Astrocyte (in vitro differentiated cells and primary cell): ENCODE measurements around the gene SMTN. TPM values are rescaled to one million over a fixed set of nuclear protein-coding genes. Genes with fewer than 3 reads are reported as not detected.
"Not testable (repeated sequence)": the region's sequence is repeated elsewhere in the genome, so short reads cannot be mapped to it uniquely, and the experiment has no call there.

Source experiments
- DNase-seq: peaks from one replicate; pipeline ENCODE4 v3.0.0-alpha.2; 2010; ENCODE audit warnings: low read depth
- FAIRE-seq: peaks from 2 replicates; lab custom pipeline; 2011; peaks lifted over from hg19 to GRCh38; lab: Jason Lieb, UNC
- H2AFZ ChIP-seq: 2 replicates; pipeline ENCODE4 v1.6.0; 2012; ENCODE audit warnings: low read depth, low read length, inconsistent platforms
- H3K27ac ChIP-seq: 2 replicates; pipeline ENCODE4 v1.5.1; 2011; ENCODE audit warnings: low read depth, low read length, inconsistent platforms
- H3K27me3 ChIP-seq: 2 replicates; pipeline ENCODE4 v1.6.0; 2011; ENCODE audit warnings: low read length, inconsistent platforms; ENCODE audit not compliant: insufficient read depth
- H3K36me3 ChIP-seq: 2 replicates; pipeline ENCODE4 v1.5.1; 2011; ENCODE audit warnings: low read length, inconsistent platforms; ENCODE audit not compliant: insufficient read depth
- H3K4me1 ChIP-seq: 2 replicates; pipeline ENCODE4 v1.5.1; 2011; ENCODE audit warnings: low read length, inconsistent platforms; ENCODE audit not compliant: insufficient read depth
- H3K4me2 ChIP-seq: 2 replicates; pipeline ENCODE4 v1.6.0; 2012; ENCODE audit warnings: low read length, inconsistent platforms
- H3K4me3 ChIP-seq: 2 replicates; pipeline ENCODE4 v1.5.1; 2011; ENCODE audit warnings: low read depth, mild to moderate bottlenecking, low read length, inconsistent platforms; ENCODE audit not compliant: insufficient read depth
- H3K79me2 ChIP-seq: 2 replicates; pipeline ENCODE4 v1.6.0; 2012; ENCODE audit warnings: mild to moderate bottlenecking, low read length, inconsistent platforms; ENCODE audit not compliant: insufficient read depth
- H3K9ac ChIP-seq: 2 replicates; pipeline ENCODE4 v1.6.0; 2012; ENCODE audit warnings: mild to moderate bottlenecking, low read length, inconsistent platforms
- H3K9me3 ChIP-seq: 2 replicates; pipeline ENCODE4 v1.5.1; 2012; ENCODE audit warnings: low read depth, mild to moderate bottlenecking, low read length, inconsistent platforms; ENCODE audit not compliant: insufficient read depth
- H4K20me1 ChIP-seq: 2 replicates; pipeline ENCODE4 v1.6.0; 2012; ENCODE audit warnings: low read length, inconsistent platforms; ENCODE audit not compliant: insufficient read depth
- H3K27ac Mint-ChIP-seq: one replicate; pipeline ENCODE4 v1.8.0; 2021; ENCODE audit warnings: mild to moderate bottlenecking, mixed read lengths; ENCODE audit not compliant: unreplicated experiment
- H3K27me3 Mint-ChIP-seq: one replicate; pipeline ENCODE4 v1.8.0; 2021; ENCODE audit warnings: low read depth, mixed read lengths; ENCODE audit not compliant: unreplicated experiment
- H3K36me3 Mint-ChIP-seq: one replicate; pipeline ENCODE4 v1.8.0; 2021; ENCODE audit warnings: low read depth, mixed read lengths; ENCODE audit not compliant: unreplicated experiment
- H3K4me1 Mint-ChIP-seq: one replicate; pipeline ENCODE4 v1.8.0; 2021; ENCODE audit warnings: low read depth, mixed read lengths; ENCODE audit not compliant: unreplicated experiment
- H3K4me3 Mint-ChIP-seq: one replicate; pipeline ENCODE4 v1.8.0; 2021; ENCODE audit warnings: mild to moderate bottlenecking, moderate library complexity, mixed read lengths; ENCODE audit not compliant: unreplicated experiment
- H3K9me3 Mint-ChIP-seq: one replicate; pipeline ENCODE4 v1.8.0; 2021; ENCODE audit warnings: mild to moderate bottlenecking, mixed read lengths; ENCODE audit not compliant: unreplicated experiment
- EZH2 ChIP-seq: IDR thresholded peaks from 2 replicates; pipeline ENCODE4 v1.6.1; 2012; ENCODE audit warnings: mild to moderate bottlenecking, low read length, inconsistent platforms; ENCODE audit not compliant: insufficient read depth
- total RNA-seq: library from RNA; stranded (reverse); gene quantifications from 2 replicates; pipeline ENCODE4 v1.2.1, GENCODE V29; 2021
- TF ChIP-seq, protein P1 (sequence below): IDR thresholded peaks from 2 replicates; pipeline ENCODE4 v1.5.1; 2011; ENCODE audit warnings: low read depth, mild to moderate bottlenecking, inconsistent platforms, low read length, moderate library complexity; ENCODE audit not compliant: insufficient read depth

Gene SMTN
- total RNA-seq, 1 donor from 2014 or later = 98.9 TPM

DNA sequence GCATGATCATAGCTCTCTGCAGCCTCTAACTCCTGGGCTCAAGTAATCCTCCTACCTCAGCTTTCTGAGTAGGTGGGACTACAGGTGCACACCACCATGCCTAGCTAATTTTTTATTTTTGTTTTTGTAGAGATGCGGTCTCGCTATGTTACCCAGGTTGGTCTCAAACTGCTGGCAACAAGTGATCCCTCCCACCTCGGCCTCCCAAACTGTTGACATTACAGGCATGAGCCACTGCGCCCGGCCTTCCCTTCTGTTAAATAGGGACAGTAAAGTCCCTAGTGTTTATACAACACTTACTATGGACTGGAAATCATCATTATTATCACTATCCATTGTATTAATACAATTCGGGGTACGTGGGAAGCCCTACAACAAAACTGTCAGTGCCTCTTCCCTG lies 13.6 kb downstream of the SMTN start:
- H3K4me2 ChIP-seq = no peak overlapping the region
- Mint-ChIP-seq H3K36me3 (peaks cover 29% of the 10 kb centered on the region), H3K27ac (no peak overlapping the region), H3K27me3 (no peaks in the 10 kb centered on the region), H3K4me3 (no peak overlapping the region), H3K9me3 (no peaks in the 10 kb centered on the region), H3K4me1 (no peaks in the 10 kb centered on the region)
- H3K27ac ChIP-seq = no peak overlapping the region
- FAIRE-seq (no peak), DNase-seq (no peak)
- no peak overlapping the region for H2AFZ ChIP-seq
- H3K27me3 ChIP-seq = no peaks in the 10 kb centered on the region
- peaks cover 48% of the 10 kb centered on the region for H3K36me3 ChIP-seq
- no peak overlapping the region for H3K9ac ChIP-seq
- peaks cover 63% of the 10 kb centered on the region for H4K20me1 ChIP-seq
- TF ChIP-seq EZH2 = no peak
- TF ChIP-seq, protein P1, sequence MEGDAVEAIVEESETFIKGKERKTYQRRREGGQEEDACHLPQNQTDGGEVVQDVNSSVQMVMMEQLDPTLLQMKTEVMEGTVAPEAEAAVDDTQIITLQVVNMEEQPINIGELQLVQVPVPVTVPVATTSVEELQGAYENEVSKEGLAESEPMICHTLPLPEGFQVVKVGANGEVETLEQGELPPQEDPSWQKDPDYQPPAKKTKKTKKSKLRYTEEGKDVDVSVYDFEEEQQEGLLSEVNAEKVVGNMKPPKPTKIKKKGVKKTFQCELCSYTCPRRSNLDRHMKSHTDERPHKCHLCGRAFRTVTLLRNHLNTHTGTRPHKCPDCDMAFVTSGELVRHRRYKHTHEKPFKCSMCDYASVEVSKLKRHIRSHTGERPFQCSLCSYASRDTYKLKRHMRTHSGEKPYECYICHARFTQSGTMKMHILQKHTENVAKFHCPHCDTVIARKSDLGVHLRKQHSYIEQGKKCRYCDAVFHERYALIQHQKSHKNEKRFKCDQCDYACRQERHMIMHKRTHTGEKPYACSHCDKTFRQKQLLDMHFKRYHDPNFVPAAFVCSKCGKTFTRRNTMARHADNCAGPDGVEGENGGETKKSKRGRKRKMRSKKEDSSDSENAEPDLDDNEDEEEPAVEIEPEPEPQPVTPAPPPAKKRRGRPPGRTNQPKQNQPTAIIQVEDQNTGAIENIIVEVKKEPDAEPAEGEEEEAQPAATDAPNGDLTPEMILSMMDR = no peak
- H3K4me3 ChIP-seq = no peak overlapping the region
- H3K9me3 ChIP-seq = no peaks in the 10 kb centered on the region
- H3K4me1 ChIP-seq = no peaks in the 10 kb centered on the region
- no peaks in the 10 kb centered on the region for H3K79me2 ChIP-seq

DNA sequence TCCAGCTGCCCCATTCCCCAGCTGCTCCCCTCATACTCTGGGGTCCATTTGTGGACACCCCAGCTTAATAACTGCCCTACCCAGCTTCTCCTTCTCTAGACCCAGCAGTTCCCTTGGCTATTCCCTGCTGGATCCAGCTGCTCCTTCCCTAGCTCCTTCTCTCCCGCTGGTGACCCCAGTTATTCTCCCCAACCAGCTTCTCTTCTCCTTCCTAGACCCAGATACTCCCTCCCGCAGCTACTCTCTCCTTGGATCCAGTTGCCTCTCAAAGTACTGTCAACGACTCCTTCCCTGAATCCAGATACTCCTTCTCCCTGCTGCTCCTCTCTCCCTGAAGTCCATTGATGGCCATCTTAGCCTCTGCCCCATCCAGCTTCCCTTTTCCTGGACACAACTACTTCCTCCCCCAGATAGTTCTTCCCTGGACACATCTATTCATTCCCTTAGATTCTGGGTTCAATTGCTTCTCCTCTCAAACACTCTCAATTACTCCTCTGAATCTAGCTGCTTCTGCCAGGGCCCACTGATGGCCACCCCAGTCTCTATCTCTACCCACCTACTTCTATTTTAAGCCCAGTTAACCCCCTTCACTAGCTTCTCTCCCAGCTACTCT lies 14.6 kb downstream of the SMTN start:
- H3K4me3 ChIP-seq = no peak overlapping the region
- H3K27me3 ChIP-seq = no peaks in the 10 kb centered on the region
- peaks cover 29% of the 10 kb centered on the region for H3K36me3 Mint-ChIP-seq
- no peaks in the 10 kb centered on the region for H3K79me2 ChIP-seq
- H3K9ac ChIP-seq = no peak overlapping the region
- no peaks in the 10 kb centered on the region for H3K4me1 ChIP-seq
- H3K4me3 Mint-ChIP-seq = no peak overlapping the region
- FAIRE-seq = no peak
- H3K9me3 Mint-ChIP-seq = no peaks in the 10 kb centered on the region
- no peaks in the 10 kb centered on the region for H3K9me3 ChIP-seq
- H2AFZ ChIP-seq = no peak overlapping the region
- no peak overlapping the region for H3K27ac Mint-ChIP-seq
- DNase-seq = no peak
- peaks cover 48% of the 10 kb centered on the region for H3K36me3 ChIP-seq
- no peak overlapping the region for H3K4me2 ChIP-seq
- no peaks in the 10 kb centered on the region for H3K27me3 Mint-ChIP-seq
- H4K20me1 ChIP-seq = peaks cover 64% of the 10 kb centered on the region
- H3K4me1 Mint-ChIP-seq = no peaks in the 10 kb centered on the region
- TF ChIP-seq, protein P1 = no peak
- TF ChIP-seq EZH2 = no peak
- no peak overlapping the region for H3K27ac ChIP-seq

DNA sequence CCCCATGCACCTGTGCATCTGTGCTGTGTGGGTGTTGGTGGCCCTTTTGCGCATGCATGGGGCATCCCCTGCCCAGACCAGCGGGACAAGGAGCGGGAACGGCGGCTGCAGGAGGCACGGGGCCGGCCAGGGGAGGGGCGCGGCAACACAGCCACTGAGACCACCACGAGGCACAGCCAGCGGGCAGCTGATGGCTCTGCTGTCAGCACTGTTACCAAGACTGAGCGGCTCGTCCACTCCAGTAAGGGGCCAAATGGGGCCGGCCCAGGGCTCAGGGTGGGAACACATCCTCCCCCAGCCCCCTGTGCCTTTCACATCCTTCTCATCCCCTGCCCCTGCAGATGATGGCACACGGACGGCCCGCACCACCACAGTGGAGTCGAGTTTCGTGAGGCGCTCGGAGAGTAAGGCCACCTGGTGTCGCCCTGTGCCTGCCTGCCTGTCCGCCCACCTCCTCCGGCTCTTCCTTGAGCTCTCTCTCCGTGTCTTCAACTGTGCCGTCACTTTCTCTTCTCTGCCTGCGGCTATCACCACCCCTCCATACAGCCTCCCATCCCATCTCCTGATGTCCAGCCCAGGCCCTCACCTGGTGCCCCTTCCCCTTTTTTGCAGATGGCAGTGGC lies 15.7 kb downstream of the SMTN start:
- peaks cover 2% of the 10 kb centered on the region for H3K4me1 Mint-ChIP-seq
- H3K9me3 ChIP-seq = no peaks in the 10 kb centered on the region
- H3K36me3 ChIP-seq = peaks cover 46% of the 10 kb centered on the region
- no peaks in the 10 kb centered on the region for H3K27me3 Mint-ChIP-seq
- no peak overlapping the region for H3K4me3 Mint-ChIP-seq
- H3K9me3 Mint-ChIP-seq = no peaks in the 10 kb centered on the region
- no peaks in the 10 kb centered on the region for H3K27me3 ChIP-seq
- H3K36me3 Mint-ChIP-seq = peaks cover 31% of the 10 kb centered on the region
- no peak overlapping the region for H3K9ac ChIP-seq
- no peak overlapping the region for H2AFZ ChIP-seq
- H3K27ac Mint-ChIP-seq = no peak overlapping the region
- TF ChIP-seq, protein P1 = no peak
- no peak for TF ChIP-seq EZH2
- H4K20me1 ChIP-seq = peaks cover 62% of the 10 kb centered on the region
- H3K4me2 ChIP-seq = no peak overlapping the region
- DNase-seq (no peak), FAIRE-seq (no peak)
- H3K79me2 ChIP-seq = no peaks in the 10 kb centered on the region
- no peaks in the 10 kb centered on the region for H3K4me1 ChIP-seq
- no peak overlapping the region for H3K27ac ChIP-seq
- no peak overlapping the region for H3K4me3 ChIP-seq

DNA sequence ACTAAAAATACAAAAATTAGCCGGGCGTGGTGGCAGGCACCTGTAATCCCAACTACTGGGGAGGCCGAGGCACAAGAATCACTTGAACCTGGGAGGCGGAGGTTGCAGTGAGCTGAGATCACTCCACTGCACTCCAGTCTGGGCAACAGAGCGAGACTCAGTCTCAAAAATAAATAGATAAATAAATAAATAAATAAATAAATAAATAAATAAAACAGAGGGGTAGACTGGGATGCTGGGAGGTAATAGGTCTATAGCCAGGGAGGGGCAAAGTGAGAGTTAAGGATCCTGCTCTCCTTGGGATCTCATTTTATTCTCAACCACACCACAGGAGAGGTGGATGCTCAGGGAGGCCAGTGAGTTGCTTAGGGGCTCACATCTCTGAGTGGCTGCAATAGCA lies 16.4 kb downstream of the SMTN start:
- peaks cover 28% of the 10 kb centered on the region for H3K36me3 Mint-ChIP-seq
- H3K27me3 Mint-ChIP-seq, H3K9me3 ChIP-seq, H3K4me1 ChIP-seq, H3K4me3 ChIP-seq, H3K79me2 ChIP-seq, DNase-seq, H3K9ac ChIP-seq, H3K27ac ChIP-seq, FAIRE-seq, H3K9me3 Mint-ChIP-seq, H3K27ac Mint-ChIP-seq, H3K4me3 Mint-ChIP-seq, H2AFZ ChIP-seq, H3K27me3 ChIP-seq, H3K4me2 ChIP-seq: not testable (repeated sequence)
- H3K4me1 Mint-ChIP-seq = peaks cover 10% of the 10 kb centered on the region
- peaks cover 62% of the 10 kb centered on the region for H4K20me1 ChIP-seq
- H3K36me3 ChIP-seq = peaks cover 41% of the 10 kb centered on the region
